HG03520 (cell line): ENCODE measurements around the gene CKAP2.
"Not testable (repeated sequence)": the region's sequence is repeated elsewhere in the genome, so short reads cannot be mapped to it uniquely, and the experiment has no call there.

Source experiments
- ATAC-seq: cut with Tn5 transposase; IDR thresholded peaks from one replicate; pipeline ENCODE4 v1.9.1; 2021; ENCODE audit warnings: mild to moderate bottlenecking, moderate library complexity; ENCODE audit not compliant: unreplicated experiment

Gene CKAP2

GRCh38 chr13:52450793-52451116 is 4.5 kb upstream of the CKAP2 start:
- no peak for ATAC-seq

GRCh38 chr13:52451135-52451804 is 4.0 kb upstream of the CKAP2 start:
- ATAC-seq, result no peak

- no peak for ATAC-seq
Observed at GRCh38 chr13:52452470-52452869, 2.8 kb upstream of the CKAP2 start.

- ATAC-seq, result peak; percentile 37
Observed at GRCh38 chr13:52454459-52454819, 839 bp upstream of the CKAP2 start.

- ATAC-seq, result peak; percentile 18
Observed at GRCh38 chr13:52455677-52456041, 381 bp downstream of the CKAP2 start.

GRCh38 chr13:52459668-52460067 is 4.4 kb downstream of the CKAP2 start:
- no peak for ATAC-seq

GRCh38 chr13:52461265-52461664 is 6.0 kb downstream of the CKAP2 start:
- no peak for ATAC-seq

GRCh38 chr13:52463526-52463925 is 8.2 kb downstream of the CKAP2 start:
- no peak for ATAC-seq

- ATAC-seq, result not testable (repeated sequence)
Observed at GRCh38 chr13:52468487-52468886, 13.2 kb downstream of the CKAP2 start.

GRCh38 chr13:52480677-52481428 is 25.6 kb downstream of the CKAP2 start:
- ATAC-seq, result not testable (repeated sequence)

- ATAC-seq, result not testable (repeated sequence)
Observed at GRCh38 chr13:52487078-52487477, 31.8 kb downstream of the CKAP2 start.

- ATAC-seq, result not testable (repeated sequence)
Observed at GRCh38 chr13:52488763-52489162, 33.5 kb downstream of the CKAP2 start.

- not testable (repeated sequence) for ATAC-seq
Observed at GRCh38 chr13:52491015-52491414, 35.7 kb downstream of the CKAP2 start.

- ATAC-seq, result not testable (repeated sequence)
Observed at GRCh38 chr13:52494241-52494640, 39.0 kb downstream of the CKAP2 start.

- not testable (repeated sequence) for ATAC-seq
Observed at GRCh38 chr13:52497979-52498378, 42.7 kb downstream of the CKAP2 start.

- ATAC-seq, result not testable (repeated sequence)
Observed at GRCh38 chr13:52502277-52502676, 47.0 kb downstream of the CKAP2 start.

GRCh38 chr13:52505843-52506242 is 50.6 kb downstream of the CKAP2 start:
- ATAC-seq, result not testable (repeated sequence)

GRCh38 chr13:52509532-52509931 is 54.3 kb downstream of the CKAP2 start:
- not testable (repeated sequence) for ATAC-seq

GRCh38 chr13:52510221-52510797 is 55.0 kb downstream of the CKAP2 start:
- not testable (repeated sequence) for ATAC-seq

- ATAC-seq, result not testable (repeated sequence)
Observed at GRCh38 chr13:52511598-52511997, 56.3 kb downstream of the CKAP2 start.

GRCh38 chr13:52513957-52514596 is 58.8 kb downstream of the CKAP2 start:
- ATAC-seq, result not testable (repeated sequence)

GRCh38 chr13:52523323-52523722 is 68.0 kb downstream of the CKAP2 start:
- not testable (repeated sequence) for ATAC-seq
